C4-2B (cell line): ENCODE measurements around the gene FMNL2.

Source experiments
- CTCF ChIP-seq: fragments of 450-650 bp; conservative IDR thresholded peaks from 2 replicates; pipeline ENCODE4 v1.5.1; 2017; ENCODE audit warnings: mild to moderate bottlenecking
- ZFX ChIP-seq: fragments of 450-650 bp; IDR thresholded peaks from 2 replicates; pipeline ENCODE4 v1.6.1; 2017

DNA sequence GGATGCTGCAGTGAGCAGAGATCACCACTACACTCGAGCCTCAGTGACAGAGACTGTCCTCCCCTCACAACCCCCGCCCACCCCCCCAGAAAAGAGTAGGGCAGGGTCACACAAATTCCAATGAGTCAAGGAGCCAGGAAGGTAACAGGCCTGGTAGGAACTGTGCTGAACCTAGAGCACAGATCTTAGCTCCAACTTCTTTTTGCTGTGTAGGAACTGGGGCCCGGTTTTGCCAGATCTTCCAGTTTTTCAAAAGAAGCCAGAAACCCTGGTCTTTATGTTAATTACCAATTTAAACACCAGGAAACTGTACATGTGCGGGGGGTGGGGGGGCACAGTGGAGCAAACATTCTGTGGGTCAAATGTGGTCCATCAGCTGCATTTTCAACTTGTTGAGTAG lies 311.3 kb downstream of the FMNL2 start:
- TF ChIP-seq CTCF (no peak), ZFX (no peak)
